Measurements from ENCODE around the gene TRIM38.
A peak's percentile ranks its signal among the peaks of the same experiment; 100 is the strongest.

Gene TRIM38

DNA sequence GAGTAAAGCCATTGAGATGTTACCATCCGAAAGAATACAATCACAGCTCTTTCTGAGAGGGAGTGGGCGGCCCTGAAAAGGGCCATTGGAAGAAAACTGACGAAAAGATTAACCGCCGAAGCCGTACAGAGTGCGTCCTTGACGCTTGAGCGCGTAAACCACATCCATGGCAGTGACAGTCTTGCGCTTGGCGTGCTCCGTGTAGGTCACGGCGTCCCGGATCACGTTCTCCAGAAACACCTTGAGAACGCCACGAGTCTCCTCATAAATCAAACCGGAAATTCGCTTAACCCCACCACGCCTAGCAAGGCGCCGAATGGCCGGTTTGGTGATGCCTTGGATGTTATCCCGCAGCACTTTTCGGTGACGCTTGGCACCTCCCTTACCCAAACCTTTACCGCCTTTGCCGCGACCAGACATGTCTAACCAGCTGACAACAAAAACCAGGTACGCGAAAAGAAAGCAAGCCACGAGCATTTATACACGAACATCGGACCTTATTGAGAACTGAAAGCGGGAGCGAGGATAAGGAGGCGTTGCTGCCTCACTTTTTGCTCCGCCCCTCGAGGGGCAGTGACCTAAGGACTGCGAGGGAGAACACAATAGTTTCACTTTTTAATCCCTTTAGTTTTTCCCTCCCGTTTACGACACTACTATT, 64.4 kb downstream of the TRIM38 start (continued):
- TF ChIP-seq, protein P1, sequence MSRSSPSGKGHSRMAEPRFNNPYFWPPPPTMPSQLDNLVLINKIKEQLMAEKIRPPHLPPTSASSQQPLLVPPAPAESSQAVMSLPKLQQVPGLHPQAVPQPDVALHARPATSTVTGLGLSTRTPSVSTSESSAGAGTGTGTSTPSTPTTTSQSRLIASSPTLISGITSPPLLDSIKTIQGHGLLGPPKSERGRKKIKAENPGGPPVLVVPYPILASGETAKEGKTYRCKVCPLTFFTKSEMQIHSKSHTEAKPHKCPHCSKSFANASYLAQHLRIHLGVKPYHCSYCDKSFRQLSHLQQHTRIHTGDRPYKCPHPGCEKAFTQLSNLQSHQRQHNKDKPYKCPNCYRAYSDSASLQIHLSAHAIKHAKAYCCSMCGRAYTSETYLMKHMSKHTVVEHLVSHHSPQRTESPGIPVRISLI (tag by site-specific recombination; IDR thresholded peaks at IDR 0.05), result peak; percentile 74; the same call in 1 of the 2 replicates
- TF ChIP-seq REPIN1 (tag by site-specific recombination; IDR thresholded peaks at IDR 0.05; ENCODE audit: low read depth), result peak; percentile 90
- TF ChIP-seq ZNF341 (tag by site-specific recombination; IDR thresholded peaks at IDR 0.05; ENCODE audit: low read depth), result no peak
- TF ChIP-seq, protein P2, sequence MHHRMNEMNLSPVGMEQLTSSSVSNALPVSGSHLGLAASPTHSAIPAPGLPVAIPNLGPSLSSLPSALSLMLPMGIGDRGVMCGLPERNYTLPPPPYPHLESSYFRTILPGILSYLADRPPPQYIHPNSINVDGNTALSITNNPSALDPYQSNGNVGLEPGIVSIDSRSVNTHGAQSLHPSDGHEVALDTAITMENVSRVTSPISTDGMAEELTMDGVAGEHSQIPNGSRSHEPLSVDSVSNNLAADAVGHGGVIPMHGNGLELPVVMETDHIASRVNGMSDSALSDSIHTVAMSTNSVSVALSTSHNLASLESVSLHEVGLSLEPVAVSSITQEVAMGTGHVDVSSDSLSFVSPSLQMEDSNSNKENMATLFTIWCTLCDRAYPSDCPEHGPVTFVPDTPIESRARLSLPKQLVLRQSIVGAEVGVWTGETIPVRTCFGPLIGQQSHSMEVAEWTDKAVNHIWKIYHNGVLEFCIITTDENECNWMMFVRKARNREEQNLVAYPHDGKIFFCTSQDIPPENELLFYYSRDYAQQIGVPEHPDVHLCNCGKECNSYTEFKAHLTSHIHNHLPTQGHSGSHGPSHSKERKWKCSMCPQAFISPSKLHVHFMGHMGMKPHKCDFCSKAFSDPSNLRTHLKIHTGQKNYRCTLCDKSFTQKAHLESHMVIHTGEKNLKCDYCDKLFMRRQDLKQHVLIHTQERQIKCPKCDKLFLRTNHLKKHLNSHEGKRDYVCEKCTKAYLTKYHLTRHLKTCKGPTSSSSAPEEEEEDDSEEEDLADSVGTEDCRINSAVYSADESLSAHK (tag by site-specific recombination; IDR thresholded peaks at IDR 0.05), result no peak
- no peak for TF ChIP-seq ZNF555 (tag by site-specific recombination; conservative IDR thresholded peaks at IDR 0.05)
- TF ChIP-seq ZNF629 (tag by site-specific recombination; IDR thresholded peaks at IDR 0.05), result peak; percentile 82
- no peak for TF ChIP-seq SETDB1 (IDR thresholded peaks at IDR 0.05; ENCODE audit: insufficient read length, low read length)
- no peak for TF ChIP-seq ZNF223 (tag by site-specific recombination; IDR thresholded peaks at IDR 0.05)
- TF ChIP-seq, protein P3, sequence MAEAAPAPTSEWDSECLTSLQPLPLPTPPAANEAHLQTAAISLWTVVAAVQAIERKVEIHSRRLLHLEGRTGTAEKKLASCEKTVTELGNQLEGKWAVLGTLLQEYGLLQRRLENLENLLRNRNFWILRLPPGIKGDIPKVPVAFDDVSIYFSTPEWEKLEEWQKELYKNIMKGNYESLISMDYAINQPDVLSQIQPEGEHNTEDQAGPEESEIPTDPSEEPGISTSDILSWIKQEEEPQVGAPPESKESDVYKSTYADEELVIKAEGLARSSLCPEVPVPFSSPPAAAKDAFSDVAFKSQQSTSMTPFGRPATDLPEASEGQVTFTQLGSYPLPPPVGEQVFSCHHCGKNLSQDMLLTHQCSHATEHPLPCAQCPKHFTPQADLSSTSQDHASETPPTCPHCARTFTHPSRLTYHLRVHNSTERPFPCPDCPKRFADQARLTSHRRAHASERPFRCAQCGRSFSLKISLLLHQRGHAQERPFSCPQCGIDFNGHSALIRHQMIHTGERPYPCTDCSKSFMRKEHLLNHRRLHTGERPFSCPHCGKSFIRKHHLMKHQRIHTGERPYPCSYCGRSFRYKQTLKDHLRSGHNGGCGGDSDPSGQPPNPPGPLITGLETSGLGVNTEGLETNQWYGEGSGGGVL (tag by site-specific recombination; IDR thresholded peaks at IDR 0.05), result no peak
- TF ChIP-seq ZFP69B (tag by site-specific recombination; IDR thresholded peaks at IDR 0.05), result peak; percentile 47
- no peak for TF ChIP-seq ZNF707 (tag by site-specific recombination; IDR thresholded peaks at IDR 0.05)
- no peak for TF ChIP-seq ZNF768 (tag by site-specific recombination; IDR thresholded peaks at IDR 0.05)
- TF ChIP-seq ZNF610 (tag by site-specific recombination; IDR thresholded peaks at IDR 0.05; ENCODE audit: borderline replicate concordance), result no peak; the same call in 1 of the 2 replicates
- peak; percentile 84 for TF ChIP-seq KLF16 (tag by site-specific recombination; IDR thresholded peaks at IDR 0.05)
- TF ChIP-seq ZNF155 (tag by site-specific recombination; IDR thresholded peaks at IDR 0.05), result no peak
- no peak for TF ChIP-seq ZIC2 (tag by site-specific recombination; IDR thresholded peaks at IDR 0.05)
- TF ChIP-seq, protein P4, sequence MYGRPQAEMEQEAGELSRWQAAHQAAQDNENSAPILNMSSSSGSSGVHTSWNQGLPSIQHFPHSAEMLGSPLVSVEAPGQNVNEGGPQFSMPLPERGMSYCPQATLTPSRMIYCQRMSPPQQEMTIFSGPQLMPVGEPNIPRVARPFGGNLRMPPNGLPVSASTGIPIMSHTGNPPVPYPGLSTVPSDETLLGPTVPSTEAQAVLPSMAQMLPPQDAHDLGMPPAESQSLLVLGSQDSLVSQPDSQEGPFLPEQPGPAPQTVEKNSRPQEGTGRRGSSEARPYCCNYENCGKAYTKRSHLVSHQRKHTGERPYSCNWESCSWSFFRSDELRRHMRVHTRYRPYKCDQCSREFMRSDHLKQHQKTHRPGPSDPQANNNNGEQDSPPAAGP (tag by site-specific recombination; IDR thresholded peaks at IDR 0.05), result peak; percentile 88
- TF ChIP-seq ZNF350 (tag by site-specific recombination; IDR thresholded peaks at IDR 0.05), result no peak
- no peak for TF ChIP-seq ZNF521 (tag by site-specific recombination; IDR thresholded peaks at IDR 0.05)
- TF ChIP-seq, protein P5, sequence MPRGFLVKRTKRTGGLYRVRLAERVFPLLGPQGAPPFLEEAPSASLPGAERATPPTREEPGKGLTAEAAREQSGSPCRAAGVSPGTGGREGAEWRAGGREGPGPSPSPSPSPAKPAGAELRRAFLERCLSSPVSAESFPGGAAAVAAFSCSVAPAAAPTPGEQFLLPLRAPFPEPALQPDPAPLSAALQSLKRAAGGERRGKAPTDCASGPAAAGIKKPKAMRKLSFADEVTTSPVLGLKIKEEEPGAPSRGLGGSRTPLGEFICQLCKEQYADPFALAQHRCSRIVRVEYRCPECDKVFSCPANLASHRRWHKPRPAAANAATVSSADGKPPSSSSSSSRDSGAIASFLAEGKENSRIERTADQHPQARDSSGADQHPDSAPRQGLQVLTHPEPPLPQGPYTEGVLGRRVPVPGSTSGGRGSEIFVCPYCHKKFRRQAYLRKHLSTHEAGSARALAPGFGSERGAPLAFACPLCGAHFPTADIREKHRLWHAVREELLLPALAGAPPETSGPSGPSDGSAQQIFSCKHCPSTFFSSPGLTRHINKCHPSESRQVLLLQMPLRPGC (tag by site-specific recombination; IDR thresholded peaks at IDR 0.05), result peak; percentile 91
- no peak for TF ChIP-seq ZNF830 (tag by site-specific recombination; IDR thresholded peaks at IDR 0.05; ENCODE audit: low read depth)
- TF ChIP-seq, protein P6, sequence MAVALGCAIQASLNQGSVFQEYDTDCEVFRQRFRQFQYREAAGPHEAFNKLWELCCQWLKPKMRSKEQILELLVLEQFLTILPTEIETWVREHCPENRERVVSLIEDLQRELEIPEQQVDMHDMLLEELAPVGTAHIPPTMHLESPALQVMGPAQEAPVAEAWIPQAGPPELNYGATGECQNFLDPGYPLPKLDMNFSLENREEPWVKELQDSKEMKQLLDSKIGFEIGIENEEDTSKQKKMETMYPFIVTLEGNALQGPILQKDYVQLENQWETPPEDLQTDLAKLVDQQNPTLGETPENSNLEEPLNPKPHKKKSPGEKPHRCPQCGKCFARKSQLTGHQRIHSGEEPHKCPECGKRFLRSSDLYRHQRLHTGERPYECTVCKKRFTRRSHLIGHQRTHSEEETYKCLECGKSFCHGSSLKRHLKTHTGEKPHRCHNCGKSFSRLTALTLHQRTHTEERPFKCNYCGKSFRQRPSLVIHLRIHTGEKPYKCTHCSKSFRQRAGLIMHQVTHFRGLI (tag by site-specific recombination; IDR thresholded peaks at IDR 0.05), result no peak
- TF ChIP-seq EGR2 (tag by site-specific recombination; IDR thresholded peaks at IDR 0.05; ENCODE audit: low read depth), result no peak; the same call in 1 of the 2 replicates
- TF ChIP-seq, protein P7, sequence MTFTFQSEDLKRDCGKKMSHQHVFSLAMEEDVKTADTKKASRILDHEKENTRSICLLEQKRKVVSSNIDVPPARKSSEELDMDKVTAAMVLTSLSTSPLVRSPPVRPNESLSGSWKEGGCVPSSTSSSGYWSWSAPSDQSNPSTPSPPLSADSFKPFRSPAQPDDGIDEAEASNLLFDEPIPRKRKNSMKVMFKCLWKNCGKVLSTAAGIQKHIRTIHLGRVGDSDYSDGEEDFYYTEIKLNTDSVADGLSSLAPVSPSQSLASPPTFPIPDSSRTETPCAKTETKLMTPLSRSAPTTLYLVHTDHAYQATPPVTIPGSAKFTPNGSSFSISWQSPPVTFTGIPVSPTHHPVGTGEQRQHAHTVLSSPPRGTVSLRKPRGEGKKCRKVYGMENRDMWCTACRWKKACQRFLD (tag by site-specific recombination; IDR thresholded peaks at IDR 0.05), result no peak
- TF ChIP-seq, protein P8, sequence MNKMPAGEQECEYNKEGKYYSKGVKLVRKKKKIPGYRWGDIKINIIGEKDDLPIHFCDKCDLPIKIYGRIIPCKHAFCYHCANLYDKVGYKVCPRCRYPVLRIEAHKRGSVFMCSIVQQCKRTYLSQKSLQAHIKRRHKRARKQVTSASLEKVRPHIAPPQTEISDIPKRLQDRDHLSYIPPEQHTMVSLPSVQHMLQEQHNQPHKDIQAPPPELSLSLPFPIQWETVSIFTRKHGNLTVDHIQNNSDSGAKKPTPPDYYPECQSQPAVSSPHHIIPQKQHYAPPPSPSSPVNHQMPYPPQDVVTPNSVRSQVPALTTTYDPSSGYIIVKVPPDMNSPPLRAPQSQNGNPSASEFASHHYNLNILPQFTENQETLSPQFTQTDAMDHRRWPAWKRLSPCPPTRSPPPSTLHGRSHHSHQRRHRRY (tag by site-specific recombination; IDR thresholded peaks at IDR 0.05), result peak; percentile 73; the same call in 1 of the 2 replicates
- no peak for TF ChIP-seq ZNF184 (tag by site-specific recombination; IDR thresholded peaks at IDR 0.05)
- peak; percentile 98 for TF ChIP-seq ZEB2 (tag by site-specific recombination; IDR thresholded peaks at IDR 0.05)
- TF ChIP-seq ZNF140 (tag by site-specific recombination; IDR thresholded peaks at IDR 0.05), result no peak
